ENCODE results near the gene LDLRAD4.

Gene LDLRAD4

DNA sequence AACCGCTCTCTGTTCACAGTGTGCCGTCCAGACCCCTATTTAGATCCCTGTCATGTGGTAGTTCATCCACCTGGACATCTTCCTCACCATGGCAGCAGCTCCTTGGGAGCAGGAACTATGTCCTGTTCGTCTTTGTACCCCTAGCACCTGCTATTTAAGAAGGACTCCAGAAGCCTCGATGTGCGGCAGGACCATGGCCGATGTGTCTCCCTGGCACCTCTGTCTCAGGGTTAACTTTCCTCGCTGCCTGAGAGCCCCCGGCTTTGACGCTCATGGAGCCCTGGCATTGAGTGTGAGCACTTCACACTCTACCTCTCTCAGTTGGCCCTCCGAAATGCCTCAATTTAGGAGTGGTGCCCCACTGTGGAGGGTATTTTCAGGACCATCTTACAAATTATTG lies 355.8 kb downstream of the LDLRAD4 start:
- no peak overlapping the region for H3K9ac ChIP-seq
- H3K36me3 ChIP-seq (ENCODE audit: control insufficient read depth, insufficient read depth, low read length), result no peaks in the 10 kb centered on the region
- H3K9me3 ChIP-seq (ENCODE audit: control insufficient read depth, low read length), result no peaks in the 10 kb centered on the region
- no peak overlapping the region for H2AFZ ChIP-seq
- H3K4me1 ChIP-seq, result no peaks in the 10 kb centered on the region
- H3K79me2 ChIP-seq, result peaks cover 6% of the 10 kb centered on the region
- no peak overlapping the region for H3K4me2 ChIP-seq (ENCODE audit: low read length)
- H3K4me3 ChIP-seq (ENCODE audit: low read depth, low read length), result no peak overlapping the region
- no peak overlapping the region for H3K27ac ChIP-seq
- no peak for TF ChIP-seq CTCF (IDR thresholded peaks at IDR 0.05)
- H3K27me3 ChIP-seq (ENCODE audit: control insufficient read depth, insufficient read depth, low read length), result no peaks in the 10 kb centered on the region

- no peak for TF ChIP-seq CTCF (IDR thresholded peaks at IDR 0.05)
Observed at GRCh38 chr18:13574761-13575160, 356.2 kb downstream of the LDLRAD4 start.

GRCh38 chr18:13576598-13576997 lies 358.0 kb downstream of the LDLRAD4 start:
- peaks cover 6% of the 10 kb centered on the region for H3K79me2 ChIP-seq
- H3K27ac ChIP-seq, result no peak overlapping the region
- H3K4me1 ChIP-seq, result no peaks in the 10 kb centered on the region
- no peak overlapping the region for H2AFZ ChIP-seq
- no peak for TF ChIP-seq CTCF (IDR thresholded peaks at IDR 0.05)
- H3K27me3 ChIP-seq (ENCODE audit: control insufficient read depth, insufficient read depth, low read length), result no peaks in the 10 kb centered on the region
- no peak overlapping the region for H3K4me3 ChIP-seq (ENCODE audit: low read depth, low read length)
- no peak overlapping the region for H3K4me2 ChIP-seq (ENCODE audit: low read length)
- no peak overlapping the region for H3K9ac ChIP-seq
- H3K9me3 ChIP-seq (ENCODE audit: control insufficient read depth, low read length), result no peaks in the 10 kb centered on the region
- H3K36me3 ChIP-seq (ENCODE audit: control insufficient read depth, insufficient read depth, low read length), result no peaks in the 10 kb centered on the region

More at GRCh38 chr18:13574761-13575160, 356.2 kb downstream of the LDLRAD4 start:
- Histone ChIP-seq H3K79me2 (peaks cover 6% of the 10 kb centered on the region), H2AFZ (no peak overlapping the region), H3K27me3 (ENCODE audit: control insufficient read depth, insufficient read depth, low read length) (no peaks in the 10 kb centered on the region), H3K36me3 (ENCODE audit: control insufficient read depth, insufficient read depth, low read length) (no peaks in the 10 kb centered on the region), H3K9me3 (ENCODE audit: control insufficient read depth, low read length) (no peaks in the 10 kb centered on the region), H3K4me2 (ENCODE audit: low read length) (no peak overlapping the region), H3K4me1 (no peaks in the 10 kb centered on the region), H3K9ac (no peak overlapping the region), H3K27ac (no peak overlapping the region), H3K4me3 (ENCODE audit: low read depth, low read length) (no peak overlapping the region)

DNA sequence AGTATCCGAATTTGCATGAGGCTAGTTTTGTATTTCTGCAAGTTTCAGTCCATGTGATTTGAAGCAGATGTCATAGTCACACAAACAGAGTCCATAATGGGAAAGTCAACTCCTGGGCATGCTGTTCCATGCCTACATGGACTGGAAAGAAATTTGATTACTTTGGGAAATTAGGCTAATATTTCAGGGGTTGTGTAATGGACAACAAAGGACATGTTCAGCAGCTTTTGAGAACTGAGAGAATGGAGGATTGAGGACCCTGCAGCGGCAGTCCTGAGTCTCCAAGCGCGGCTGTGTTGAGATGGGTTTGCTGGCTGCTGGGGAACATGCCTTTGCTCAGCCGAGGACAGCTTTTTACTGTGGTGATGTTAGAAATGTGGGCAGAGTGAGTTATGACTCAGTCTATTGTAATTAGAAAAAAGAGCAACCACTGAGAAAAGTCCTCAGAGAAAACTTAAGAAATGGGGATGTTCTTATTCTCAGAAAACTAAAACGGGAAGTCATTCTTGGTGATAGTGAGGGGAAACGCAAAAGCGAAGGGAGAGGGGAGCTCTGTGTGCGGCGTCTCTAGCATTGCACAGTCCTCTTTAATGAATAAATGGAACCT lies 358.6 kb downstream of the LDLRAD4 start:
- H3K27ac ChIP-seq, result no peak overlapping the region
- no peaks in the 10 kb centered on the region for H3K4me1 ChIP-seq
- no peak for TF ChIP-seq CTCF (IDR thresholded peaks at IDR 0.05)
- no peak overlapping the region for H3K4me2 ChIP-seq (ENCODE audit: low read length)
- no peak overlapping the region for H3K4me3 ChIP-seq (ENCODE audit: low read depth, low read length)
- H3K9ac ChIP-seq, result no peak overlapping the region
- no peak overlapping the region for H2AFZ ChIP-seq
- H3K9me3 ChIP-seq (ENCODE audit: control insufficient read depth, low read length), result no peaks in the 10 kb centered on the region
- H3K36me3 ChIP-seq (ENCODE audit: control insufficient read depth, insufficient read depth, low read length), result no peaks in the 10 kb centered on the region
- peaks cover 6% of the 10 kb centered on the region for H3K79me2 ChIP-seq
- no peaks in the 10 kb centered on the region for H3K27me3 ChIP-seq (ENCODE audit: control insufficient read depth, insufficient read depth, low read length)

DNA sequence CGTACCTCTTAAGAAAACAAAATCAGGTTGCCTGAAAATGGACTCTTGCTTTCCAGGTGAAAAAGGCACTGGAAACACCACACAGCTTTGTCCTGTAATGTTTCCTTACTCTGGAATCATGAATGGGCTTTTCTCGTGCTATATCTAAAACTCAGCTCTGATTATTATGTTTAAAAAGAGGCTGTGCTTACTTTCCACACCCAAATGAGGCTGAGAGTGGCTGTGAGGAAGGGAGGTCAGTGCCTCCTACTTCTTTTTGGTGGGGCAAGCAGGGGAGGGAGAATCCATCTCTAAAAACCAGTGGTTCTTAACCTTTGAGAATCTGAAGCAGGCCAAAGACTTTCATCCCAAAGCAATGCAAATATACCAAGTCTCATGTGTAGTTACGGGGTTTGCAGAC lies 359.2 kb downstream of the LDLRAD4 start:
- H3K27ac ChIP-seq, result no peak overlapping the region
- H3K4me1 ChIP-seq, result no peaks in the 10 kb centered on the region
- H3K4me3 ChIP-seq (ENCODE audit: low read depth, low read length), result no peak overlapping the region
- no peak for TF ChIP-seq CTCF (IDR thresholded peaks at IDR 0.05)
- no peak overlapping the region for H3K9ac ChIP-seq
- H2AFZ ChIP-seq, result no peak overlapping the region
- H3K79me2 ChIP-seq, result peaks cover 6% of the 10 kb centered on the region
- H3K36me3 ChIP-seq (ENCODE audit: control insufficient read depth, insufficient read depth, low read length), result no peaks in the 10 kb centered on the region
- H3K9me3 ChIP-seq (ENCODE audit: control insufficient read depth, low read length), result no peaks in the 10 kb centered on the region
- H3K27me3 ChIP-seq (ENCODE audit: control insufficient read depth, insufficient read depth, low read length), result no peaks in the 10 kb centered on the region
- H3K4me2 ChIP-seq (ENCODE audit: low read length), result no peak overlapping the region
